Stimulated activated CD8-positive, alpha-beta memory T cell treated with anti-CD3 and anti-CD28 coated beads, Interleukin-12 subunit alpha, Interleukin-12 subunit beta, amount 100 ng/mL, for 24 hours (primary cell): ENCODE measurements around the gene TUSC1.
"Not testable (repeated sequence)": the region's sequence is repeated elsewhere in the genome, so short reads cannot be mapped to it uniquely, and the experiment has no call there.

Experiments
- DNase-seq: peaks from one replicate; pipeline ENCODE4 v3.0.0-alpha.2; 2020; ENCODE audit errors: extremely low read depth

Gene TUSC1

GRCh38 chr9:25678147-25678666 is at the start of gene TUSC1:
TUSC1 (minus strand) TSS chr9:25678444; CDS start chr9:25678312, 132 bp downstream.
- no peak for DNase-seq

GRCh38 chr9:25726871-25727410 is 48.7 kb upstream of the TUSC1 start:
- DNase-seq = no peak

GRCh38 chr9:25724424-25724823 is 46.2 kb upstream of the TUSC1 start:
- no peak for DNase-seq

GRCh38 chr9:25716220-25716872 is 38.1 kb upstream of the TUSC1 start:
- DNase-seq = no peak

- DNase-seq = no peak
Measured at GRCh38 chr9:25709941-25710340, 31.7 kb upstream of the TUSC1 start.

- DNase-seq = no peak
Measured at GRCh38 chr9:25704800-25705199, 26.6 kb upstream of the TUSC1 start.

GRCh38 chr9:25703701-25704357 is 25.6 kb upstream of the TUSC1 start:
- DNase-seq = no peak

GRCh38 chr9:25702536-25702935 is 24.3 kb upstream of the TUSC1 start:
- no peak for DNase-seq

- not testable (repeated sequence) for DNase-seq
Measured at GRCh38 chr9:25700899-25701298, 22.7 kb upstream of the TUSC1 start.

GRCh38 chr9:25700430-25700829 is 22.2 kb upstream of the TUSC1 start:
- DNase-seq = no peak

GRCh38 chr9:25691786-25692185 is 13.5 kb upstream of the TUSC1 start:
- DNase-seq = no peak

GRCh38 chr9:25684321-25684720 is 6.1 kb upstream of the TUSC1 start:
- DNase-seq = no peak

GRCh38 chr9:25681266-25681665 is 3.0 kb upstream of the TUSC1 start:
- DNase-seq = no peak

GRCh38 chr9:25678846-25679360 is 659 bp upstream of the TUSC1 start:
- DNase-seq = no peak

GRCh38 chr9:25677301-25678146 is 720 bp downstream of the TUSC1 start:
- DNase-seq = no peak

GRCh38 chr9:25675858-25676257 is 2.4 kb downstream of the TUSC1 start:
- DNase-seq = not testable (repeated sequence)

GRCh38 chr9:25658571-25658970 is 19.7 kb downstream of the TUSC1 start:
- DNase-seq = no peak

GRCh38 chr9:25654417-25654816 is 23.8 kb downstream of the TUSC1 start:
- no peak for DNase-seq

- DNase-seq = no peak
Measured at GRCh38 chr9:25648116-25648515, 30.1 kb downstream of the TUSC1 start.

GRCh38 chr9:25636026-25636425 is 42.2 kb downstream of the TUSC1 start:
- no peak for DNase-seq

GRCh38 chr9:25629231-25629630 is 49.0 kb downstream of the TUSC1 start:
- no peak for DNase-seq
